ENCODE data around the gene SRPRB. TPM values are rescaled to one million over a fixed set of nuclear protein-coding genes. Genes with fewer than 3 reads are reported as not detected.

Gene SRPRB
- total and polyA plus RNA-seq, 5 donors, result 16.2 to 47.6 (median 31.1) TPM

DNA sequence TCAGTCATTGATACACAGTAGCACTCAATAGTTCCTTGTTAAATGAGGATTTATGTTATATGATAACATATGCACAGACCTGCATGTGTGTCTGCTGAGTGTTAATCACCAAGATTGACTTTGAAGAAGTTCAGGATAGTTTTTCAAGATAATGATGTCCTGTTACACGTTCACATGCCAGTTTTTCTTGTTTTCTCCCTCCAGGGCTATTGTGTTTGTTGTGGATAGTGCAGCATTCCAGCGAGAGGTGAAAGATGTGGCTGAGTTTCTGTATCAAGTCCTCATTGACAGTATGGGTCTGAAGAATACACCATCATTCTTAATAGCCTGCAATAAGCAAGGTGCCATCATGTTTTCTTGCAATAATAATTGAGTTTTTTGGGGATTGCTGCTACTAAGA lies 9.8 kb downstream of the SRPRB start:
- ATAC-seq (no peak), DNase-seq (no peak)
- Histone ChIP-seq H3K4me1 (ENCODE audit: control insufficient read depth, insufficient read depth, low read length) (no peaks in the 10 kb centered on the region), H3K27me3 (ENCODE audit: control insufficient read depth, insufficient read depth) (no peaks in the 10 kb centered on the region), H3K4me3 (ENCODE audit: low read length) (no peak overlapping the region), H3K27ac (ENCODE audit: low read length) (no peak overlapping the region), H3K9me3 (ENCODE audit: control insufficient read depth, low read length) (no peaks in the 10 kb centered on the region)
- WGBS, result 76% methylated on average over 2 of the region's 2 CpGs
- intact Hi-C loops (cut with DNase I), result loop anchor here in 2 of 4 donors (5.0 to 10.0 kb wide), 2 partner anchors 112 to 151 kb away; partner anchors contain the start of gene TOPBP1 (in 1 of the 2)

DNA sequence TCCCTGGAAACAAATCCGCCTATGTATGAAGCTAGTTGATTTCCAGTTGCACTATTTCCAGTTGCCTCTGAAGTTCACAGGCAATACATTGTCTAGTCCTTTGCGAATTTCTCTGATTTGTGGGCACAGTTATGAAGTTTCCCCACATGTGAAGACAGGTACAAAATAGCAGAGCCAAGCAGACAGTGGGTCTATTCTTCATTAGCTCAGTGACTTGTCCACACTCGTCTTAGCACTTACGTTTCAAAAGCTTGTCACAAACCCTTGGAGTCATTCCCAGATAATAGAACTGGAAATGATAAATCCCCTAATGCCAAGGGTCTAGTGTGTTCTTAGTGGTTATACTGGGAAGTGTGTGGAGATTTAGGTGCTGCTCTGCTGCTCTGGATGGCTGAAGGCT lies 14.5 kb downstream of the SRPRB start:
- H3K9me3 ChIP-seq (ENCODE audit: control insufficient read depth, low read length), result no peaks in the 10 kb centered on the region
- no peaks in the 10 kb centered on the region for H3K27me3 ChIP-seq (ENCODE audit: control insufficient read depth, insufficient read depth)
- no peak overlapping the region for H3K27ac ChIP-seq (ENCODE audit: low read length)
- ATAC-seq, result no peak
- WGBS, result 68% methylated on average over 4 of the region's 4 CpGs
- H3K4me3 ChIP-seq (ENCODE audit: low read length), result no peak overlapping the region
- H3K4me1 ChIP-seq (ENCODE audit: control insufficient read depth, insufficient read depth, low read length), result no peaks in the 10 kb centered on the region
- no peak for DNase-seq
- intact Hi-C loops (cut with DNase I), result loop anchor here in 3 of 4 donors (5.0 kb wide), 3 partner anchors 77 to 107 kb away; partner anchors contain the start of gene RAB6B (in 1 of the 3)

DNA sequence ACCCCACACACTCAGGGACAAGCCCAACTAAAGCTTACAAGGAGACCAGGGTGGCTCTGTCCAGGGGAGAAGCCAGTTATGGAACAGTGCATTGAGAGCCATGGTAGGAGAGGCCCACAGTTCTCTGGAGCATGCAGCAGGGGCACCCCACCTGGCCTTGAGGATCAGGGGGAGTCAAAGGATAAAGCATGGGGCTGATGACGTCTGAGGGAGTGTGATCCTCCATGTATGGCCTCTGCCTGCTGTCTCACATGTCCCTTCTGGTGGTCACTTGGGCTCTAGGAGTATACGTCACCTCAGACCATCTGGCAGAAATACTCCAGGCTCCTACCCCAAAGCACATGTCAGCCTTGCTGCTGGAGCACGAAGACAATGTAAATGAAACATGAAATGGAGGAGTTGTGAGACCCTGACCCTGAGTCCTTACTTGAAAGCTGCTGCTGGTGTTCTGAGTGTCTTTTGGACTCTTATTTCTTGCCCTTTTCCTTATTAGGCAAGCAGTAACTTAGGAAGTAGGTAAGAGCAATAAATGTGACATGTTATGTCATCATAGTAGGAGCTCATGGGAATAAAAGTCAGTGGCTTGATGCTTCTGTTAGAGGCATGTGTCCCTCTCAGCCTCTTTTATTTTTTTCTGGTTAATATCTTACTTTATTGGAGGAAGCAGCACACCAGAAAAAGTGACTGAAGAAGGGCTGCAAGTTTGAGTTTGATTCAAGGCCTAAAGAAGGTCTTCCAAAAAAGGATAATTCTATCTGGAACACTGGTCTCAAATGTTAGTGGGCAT lies 15.5 kb downstream of the SRPRB start:
- H3K27me3 ChIP-seq (ENCODE audit: control insufficient read depth, insufficient read depth), result no peaks in the 10 kb centered on the region
- H3K4me1 ChIP-seq (ENCODE audit: control insufficient read depth, insufficient read depth, low read length), result no peaks in the 10 kb centered on the region
- intact Hi-C loops (cut with DNase I), result loop anchor here in 3 of 4 donors (5.0 kb wide), 3 partner anchors 76 to 106 kb away; partner anchors contain the start of gene RAB6B (in 1 of the 3)
- ATAC-seq, result no peak
- WGBS, result 92% methylated on average over 3 of the region's 3 CpGs
- DNase-seq, result no peak
- H3K9me3 ChIP-seq (ENCODE audit: control insufficient read depth, low read length), result no peaks in the 10 kb centered on the region
- H3K27ac ChIP-seq (ENCODE audit: low read length), result no peak overlapping the region
- no peak overlapping the region for H3K4me3 ChIP-seq (ENCODE audit: low read length)

DNA sequence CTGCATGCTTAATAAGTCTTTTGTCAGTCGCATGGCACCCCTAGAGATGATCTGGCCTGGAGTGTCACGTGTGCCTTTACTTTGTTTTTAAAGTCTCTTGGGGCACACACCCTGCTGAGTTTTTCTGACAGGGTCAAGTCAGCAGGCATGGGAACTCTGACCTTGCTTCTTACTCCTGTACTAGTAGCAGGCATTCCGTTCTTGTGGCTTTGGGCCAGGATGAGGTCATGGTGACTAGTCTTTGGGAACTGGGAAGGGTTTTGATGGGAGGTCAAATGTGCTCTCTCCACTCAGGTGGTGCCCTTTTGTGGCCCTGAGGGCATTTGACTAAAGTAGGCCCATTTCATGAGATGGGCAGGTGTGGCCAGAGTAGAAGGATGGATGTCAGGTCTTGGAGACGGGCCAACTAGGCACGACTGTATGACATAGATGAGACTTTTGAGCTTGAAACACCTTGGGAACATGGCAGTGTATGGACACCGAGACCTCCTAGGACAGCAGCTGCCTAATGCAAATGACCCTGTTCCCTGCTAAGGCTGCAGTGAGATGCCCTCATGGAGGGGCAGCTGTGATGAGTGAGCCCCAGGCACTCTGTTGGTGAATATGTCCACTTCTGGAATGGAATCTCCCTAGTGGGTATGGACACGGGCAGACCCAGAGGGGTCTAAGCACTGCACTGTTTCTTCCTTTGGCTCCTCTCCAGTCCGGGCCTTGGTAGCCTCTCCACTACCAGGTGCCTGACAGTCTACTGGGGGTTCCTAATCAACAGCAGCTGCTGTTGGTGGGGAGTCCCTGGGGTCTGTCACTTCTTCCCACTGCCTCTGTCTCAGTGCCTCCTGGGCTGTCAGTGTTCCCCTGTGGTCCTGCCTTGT lies 16.4 kb downstream of the SRPRB start:
- no peaks in the 10 kb centered on the region for H3K27me3 ChIP-seq (ENCODE audit: control insufficient read depth, insufficient read depth)
- peak; percentile 49 to 87 for ATAC-seq
- no peaks in the 10 kb centered on the region for H3K9me3 ChIP-seq (ENCODE audit: control insufficient read depth, low read length)
- DNase-seq, result peak; percentile 72 to 89 (median 86)
- intact Hi-C loops (cut with DNase I), result loop anchor here in 3 of 4 donors (5.0 kb wide), 3 partner anchors 75 to 105 kb away; partner anchors contain the start of gene RAB6B (in 1 of the 3)
- no peaks in the 10 kb centered on the region for H3K4me1 ChIP-seq (ENCODE audit: control insufficient read depth, insufficient read depth, low read length)
- no peak overlapping the region for H3K27ac ChIP-seq (ENCODE audit: low read length)
- no peak overlapping the region for H3K4me3 ChIP-seq (ENCODE audit: low read length)
- WGBS, result 81% methylated on average over 8 of the region's 8 CpGs

DNA sequence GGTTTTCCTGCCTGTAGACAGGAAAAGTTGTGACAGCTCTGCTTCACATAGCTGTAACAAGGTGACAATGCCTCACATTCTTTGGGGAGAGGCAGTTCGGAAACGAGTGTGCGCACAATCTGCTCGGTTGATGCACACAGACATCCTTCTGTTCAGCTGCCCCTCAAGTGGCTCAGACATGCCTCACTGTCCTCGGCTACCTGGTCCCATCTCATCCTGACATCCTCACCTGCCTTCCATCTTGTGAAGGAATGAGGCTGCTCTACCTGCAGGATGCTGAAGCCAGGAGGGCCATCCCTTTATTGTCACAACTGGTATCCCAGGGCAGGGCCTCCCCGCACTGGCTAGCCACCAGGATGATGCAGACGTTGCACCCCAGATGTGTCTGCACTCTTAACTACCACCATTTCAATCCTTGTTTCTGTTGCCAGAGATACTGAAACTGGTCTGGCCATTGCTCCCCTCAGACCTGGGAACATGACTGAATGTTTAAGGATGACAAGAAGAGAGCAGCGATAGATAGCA lies 19.4 kb downstream of the SRPRB start:
- Histone ChIP-seq H3K27ac (ENCODE audit: low read length) (no peak overlapping the region), H3K9me3 (ENCODE audit: control insufficient read depth, low read length) (no peaks in the 10 kb centered on the region), H3K4me1 (ENCODE audit: control insufficient read depth, insufficient read depth, low read length) (peaks cover 2% of the 10 kb centered on the region), H3K4me3 (ENCODE audit: low read length) (no peak overlapping the region), H3K27me3 (ENCODE audit: control insufficient read depth, insufficient read depth) (no peaks in the 10 kb centered on the region)
- peak in 1 of 3 donors; percentile 22 for DNase-seq
- ATAC-seq, result no peak
- intact Hi-C loops (cut with DNase I), result loop anchor here in 3 of 4 donors (5.0 kb wide), 3 partner anchors 72 to 102 kb away; partner anchors contain the start of gene RAB6B (in 1 of the 3)
- 84% methylated on average over 8 of the region's 8 CpGs for WGBS

DNA sequence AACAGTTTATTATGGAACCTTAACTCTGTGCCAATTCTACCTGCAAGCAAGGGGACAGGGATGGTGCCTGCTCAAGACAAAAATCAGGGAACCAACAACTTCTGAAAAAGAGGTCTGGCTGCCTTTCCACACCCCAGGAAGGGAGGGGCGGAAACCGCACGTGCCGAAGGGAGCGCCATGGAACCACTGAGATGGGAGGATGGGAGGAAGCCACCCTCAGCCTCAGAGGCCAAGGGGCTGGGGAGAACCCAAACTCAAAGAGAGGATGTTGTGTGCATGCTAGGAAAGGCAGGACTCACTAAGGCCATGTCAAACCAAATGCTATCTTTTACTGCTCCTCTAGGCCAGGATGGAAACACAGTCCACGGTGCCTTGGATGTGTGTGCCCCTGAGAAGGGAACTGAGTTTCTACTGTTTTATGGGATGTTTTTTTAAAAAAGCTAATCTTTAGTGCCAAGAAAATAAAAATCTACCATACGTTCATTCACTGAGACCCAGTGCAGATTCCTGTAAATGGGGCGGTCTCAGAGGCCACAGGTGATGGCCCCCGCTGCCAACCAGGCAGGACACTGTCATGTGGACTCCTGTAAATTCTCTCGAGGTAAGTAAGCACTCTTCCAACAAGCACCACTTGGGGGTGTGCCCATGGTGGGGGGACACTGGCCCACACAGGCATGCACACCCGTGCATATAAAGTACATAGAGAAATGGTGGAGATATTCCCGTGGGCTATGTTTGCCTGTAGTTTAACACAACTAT lies 20.5 kb downstream of the SRPRB start:
- no peaks in the 10 kb centered on the region for H3K9me3 ChIP-seq (ENCODE audit: control insufficient read depth, low read length)
- ATAC-seq (no peak), DNase-seq (peak in 1 of 3 donors; percentile 30)
- 85% methylated on average over 12 of the region's 12 CpGs for WGBS
- H3K4me1 ChIP-seq (ENCODE audit: control insufficient read depth, insufficient read depth, low read length), result peaks cover 7% of the 10 kb centered on the region
- intact Hi-C loops (cut with DNase I), result no loop called here
- H3K4me3 ChIP-seq (ENCODE audit: low read length), result no peak overlapping the region
- H3K27me3 ChIP-seq (ENCODE audit: control insufficient read depth, insufficient read depth), result no peaks in the 10 kb centered on the region
- no peak overlapping the region for H3K27ac ChIP-seq (ENCODE audit: low read length)

DNA sequence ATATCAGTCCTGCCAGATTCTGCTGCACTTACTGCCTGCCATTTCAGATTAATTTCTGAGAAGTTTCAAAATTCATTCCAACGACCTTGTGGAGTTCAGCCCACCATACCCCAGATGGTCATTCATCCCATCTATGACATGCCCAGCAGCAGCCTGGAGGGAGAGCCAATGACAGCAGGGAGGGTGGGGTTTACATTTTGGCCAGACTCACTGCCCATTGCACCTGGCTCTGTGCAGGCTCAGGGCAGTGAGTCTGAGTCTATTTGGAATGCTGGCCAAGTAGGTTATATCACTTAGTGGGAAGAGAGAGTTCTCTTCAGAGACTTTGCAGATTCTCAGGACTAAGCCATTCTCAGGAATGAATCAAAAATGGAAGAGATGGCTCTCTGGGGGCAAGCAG lies 21.5 kb downstream of the SRPRB start:
- Histone ChIP-seq H3K27me3 (ENCODE audit: control insufficient read depth, insufficient read depth) (no peaks in the 10 kb centered on the region), H3K4me3 (ENCODE audit: low read length) (no peak overlapping the region), H3K4me1 (ENCODE audit: control insufficient read depth, insufficient read depth, low read length) (peaks cover 7% of the 10 kb centered on the region), H3K9me3 (ENCODE audit: control insufficient read depth, low read length) (no peaks in the 10 kb centered on the region), H3K27ac (ENCODE audit: low read length) (no peak overlapping the region)
- 44% methylated on average over 1 of the region's 1 CpG for WGBS
- DNase-seq, result no peak
- intact Hi-C loops (cut with DNase I), result no loop called here
- no peak for ATAC-seq

DNA sequence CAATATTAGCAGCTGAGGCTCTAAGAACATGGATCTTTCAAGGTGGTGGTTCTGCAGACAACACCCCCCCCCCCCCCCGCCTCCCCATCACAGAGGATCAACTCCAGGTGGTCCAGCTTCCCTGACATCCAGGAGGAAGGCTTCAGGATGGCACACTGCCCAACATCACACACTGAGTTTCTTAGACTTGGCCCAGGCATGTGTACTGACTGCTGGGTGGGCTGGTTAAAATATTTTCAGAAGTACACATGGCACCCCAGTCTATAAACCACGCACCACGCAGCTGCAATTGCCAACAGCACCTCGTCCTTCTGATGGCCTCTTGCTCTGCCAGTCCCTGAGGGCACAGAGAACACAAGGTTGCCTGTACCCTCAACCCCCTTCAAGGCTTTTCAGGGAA lies 22.1 kb downstream of the SRPRB start:
- H3K4me3 ChIP-seq (ENCODE audit: low read length), result no peak overlapping the region
- intact Hi-C loops (cut with DNase I), result no loop called here
- 82% methylated on average over 4 of the region's 4 CpGs for WGBS
- ATAC-seq (no peak), DNase-seq (no peak)
- H3K9me3 ChIP-seq (ENCODE audit: control insufficient read depth, low read length), result no peaks in the 10 kb centered on the region
- no peak overlapping the region for H3K27ac ChIP-seq (ENCODE audit: low read length)
- H3K4me1 ChIP-seq (ENCODE audit: control insufficient read depth, insufficient read depth, low read length), result peaks cover 7% of the 10 kb centered on the region
- no peaks in the 10 kb centered on the region for H3K27me3 ChIP-seq (ENCODE audit: control insufficient read depth, insufficient read depth)

DNA sequence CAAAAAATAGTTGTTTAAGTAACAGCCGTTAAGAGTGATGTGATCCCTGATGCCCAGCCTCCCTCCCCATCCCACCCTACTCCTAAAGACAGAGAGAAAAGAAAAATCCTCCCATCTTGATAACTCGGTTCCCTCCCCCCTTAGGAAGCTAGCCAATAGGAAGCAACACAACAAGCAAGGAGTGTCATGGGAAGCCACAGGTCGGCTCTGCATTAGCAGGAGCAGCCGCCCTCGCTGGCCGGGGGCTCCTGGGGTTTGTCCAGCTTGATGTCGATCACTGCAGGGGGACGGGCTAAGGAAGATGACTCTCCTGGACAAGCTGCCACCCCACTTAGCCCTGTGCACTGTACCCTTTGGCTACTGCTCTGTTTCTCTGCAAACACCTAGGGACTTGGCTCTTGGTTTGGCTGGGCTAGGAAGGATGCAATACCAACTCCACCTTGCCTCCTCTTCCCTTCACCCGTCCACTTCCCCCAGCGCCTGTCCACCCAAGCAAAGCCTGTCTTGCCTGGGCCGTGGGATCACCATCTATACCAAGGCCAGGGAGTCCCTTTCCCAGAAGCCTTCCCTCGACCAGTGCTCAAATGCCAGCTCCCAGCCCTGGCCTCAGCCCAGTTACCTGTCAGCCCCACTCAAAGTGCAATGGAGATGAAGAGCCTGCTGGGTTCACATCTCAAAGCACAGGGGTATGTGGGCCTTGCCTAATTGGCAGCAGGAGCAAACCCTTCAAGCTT lies 23.1 kb downstream of the SRPRB start:
- 71% methylated on average over 12 of the region's 12 CpGs for WGBS
- Histone ChIP-seq H3K27me3 (ENCODE audit: control insufficient read depth, insufficient read depth) (no peaks in the 10 kb centered on the region), H3K4me3 (ENCODE audit: low read length) (no peak overlapping the region), H3K27ac (ENCODE audit: low read length) (no peak overlapping the region), H3K4me1 (ENCODE audit: control insufficient read depth, insufficient read depth, low read length) (peaks cover 7% of the 10 kb centered on the region), H3K9me3 (ENCODE audit: control insufficient read depth, low read length) (no peaks in the 10 kb centered on the region)
- intact Hi-C loops (cut with DNase I), result no loop called here
- peak; percentile 32 to 47 for ATAC-seq
- peak in 1 of 3 donors; percentile 64 for DNase-seq

DNA sequence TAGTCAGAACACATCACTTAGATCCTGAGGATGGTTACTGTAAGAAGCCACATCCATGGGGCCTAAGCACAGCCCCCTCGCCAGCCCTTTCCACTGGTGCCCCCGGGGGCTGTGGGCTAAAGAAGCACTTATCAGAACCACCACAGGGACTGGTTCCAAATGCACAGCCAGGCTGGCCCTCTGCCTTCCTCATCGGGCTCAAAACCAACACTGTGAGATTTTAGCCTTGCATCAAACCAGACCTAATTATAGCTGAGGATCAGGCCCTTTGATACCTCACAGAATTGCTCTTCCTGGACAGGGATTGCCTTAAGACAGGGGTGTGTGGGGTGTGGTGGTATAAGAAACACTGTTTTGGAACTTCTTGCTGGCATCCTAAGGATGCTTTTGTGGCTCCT lies 23.7 kb downstream of the SRPRB start:
- peak overlapping the region; percentile 42 for H3K27ac ChIP-seq (ENCODE audit: low read length)
- intact Hi-C loops (cut with DNase I), result no loop called here

More for the DNA sequence above, 23.7 kb downstream of the SRPRB start:
- DNase-seq (peak in 1 of 3 donors; percentile 45), ATAC-seq (peak; percentile 18 to 32)
- 49% methylated on average over 3 of the region's 3 CpGs for WGBS
- Histone ChIP-seq H3K9me3 (ENCODE audit: control insufficient read depth, low read length) (no peaks in the 10 kb centered on the region), H3K27me3 (ENCODE audit: control insufficient read depth, insufficient read depth) (no peaks in the 10 kb centered on the region), H3K4me1 (ENCODE audit: control insufficient read depth, insufficient read depth, low read length) (peaks cover 7% of the 10 kb centered on the region), H3K4me3 (ENCODE audit: low read length) (no peak overlapping the region)

Data from right cardiac atrium (tissue), 5 donors.